Mucosa of gallbladder (tissue), 1 donor: ENCODE measurements around the gene OR2W3. TPM values are rescaled to one million over a fixed set of nuclear protein-coding genes. Genes with fewer than 3 reads are reported as not detected.

ENCODE experiments used
- DNase-seq: peaks from one replicate; pipeline ENCODE4 v3.0.0-alpha.2; 2020; ENCODE audit warnings: low spot score
- total RNA-seq: library from RNA; stranded (reverse); gene quantifications from one replicate; pipeline ENCODE4 v1.2.1, GENCODE V29; 2021
- donor health status: DM: no; HTN: no; CAD: no.

OR2W3 gene
- 0.66 TPM for total RNA-seq

DNA sequence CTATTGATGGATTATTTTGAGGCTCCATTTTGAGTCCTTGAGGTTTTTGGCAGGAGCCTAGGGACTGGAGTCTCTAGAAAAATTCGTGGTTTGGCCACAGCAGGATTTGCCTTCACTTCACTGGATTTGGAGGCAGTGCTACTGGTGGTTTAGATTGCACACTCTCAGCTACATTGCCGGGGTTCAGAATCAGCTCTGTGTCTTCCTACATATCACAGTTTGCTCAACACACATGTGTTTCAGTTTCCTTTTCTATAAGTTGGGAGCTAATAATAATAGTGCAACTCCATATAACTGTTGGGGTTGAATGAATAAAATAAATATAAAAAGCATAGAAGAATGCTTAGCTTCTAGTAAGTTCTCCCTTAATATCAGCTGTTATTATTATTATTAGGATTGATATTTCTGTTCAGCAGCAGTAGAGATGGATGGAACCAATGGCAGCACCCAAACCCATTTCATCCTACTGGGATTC is at the start of gene OR2W3:
OR2W3 (plus strand) TSS at position 425 of the 475 bp plus-strand sequence; CDS start at position 425, 0 bp downstream.
- DNase-seq = no peak

GRCh38 chr1:247845693-247846017 is 49.7 kb upstream of the OR2W3 start:
- no peak for DNase-seq

DNA sequence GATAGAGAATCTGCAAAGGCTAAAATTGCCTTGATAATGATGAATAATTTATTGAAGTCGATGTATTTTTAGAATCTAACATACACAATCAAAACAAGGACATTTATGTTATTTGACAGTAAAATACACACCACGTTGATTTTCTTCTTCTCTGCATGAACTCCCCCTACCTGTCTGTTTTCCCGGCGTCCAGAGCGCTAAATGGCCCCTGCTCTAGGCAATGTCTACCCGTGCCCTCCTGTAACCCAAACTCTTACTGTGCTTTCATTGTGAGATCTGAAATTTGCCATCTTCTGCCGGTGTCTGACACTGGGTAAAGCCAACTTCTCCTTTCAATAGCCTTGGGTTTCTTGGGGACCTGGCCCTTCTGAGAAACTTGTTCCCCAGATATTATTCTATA is 47.0 kb upstream of the OR2W3 start:
- DNase-seq = no peak

- DNase-seq = no peak
Measured at GRCh38 chr1:247849616-247850015, 45.8 kb upstream of the OR2W3 start.

DNA sequence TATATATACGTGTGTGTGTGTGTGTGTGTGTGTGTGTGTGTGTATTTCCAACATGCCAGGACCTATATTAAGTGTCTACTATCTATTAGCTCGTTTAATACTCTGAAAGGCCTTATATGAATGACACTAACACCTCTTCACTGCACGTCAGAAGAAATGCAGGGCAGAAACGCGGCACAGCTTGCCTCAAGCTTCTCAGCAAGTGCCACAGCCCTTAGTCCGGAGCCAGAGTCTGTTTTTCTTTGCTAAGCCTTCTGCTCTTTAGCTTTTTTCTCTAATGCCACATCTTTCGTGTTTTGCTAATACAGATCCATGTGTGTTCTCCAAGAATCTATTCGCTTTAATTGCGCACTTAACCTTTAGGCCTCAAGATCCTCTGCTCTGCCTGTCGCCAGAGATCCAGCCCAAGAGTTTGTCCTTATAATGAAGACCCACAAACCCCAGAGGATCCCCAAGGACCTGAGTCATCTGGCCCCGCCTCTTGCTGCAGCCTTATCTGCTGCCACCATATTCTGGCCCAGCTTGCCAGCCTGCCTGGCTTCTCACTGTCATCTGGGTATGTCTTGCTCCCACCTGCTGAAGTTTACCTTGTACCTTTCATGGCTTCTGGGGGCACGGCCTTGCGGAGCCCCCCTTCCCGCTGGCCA is 40.4 kb upstream of the OR2W3 start:
- DNase-seq = no peak

DNA sequence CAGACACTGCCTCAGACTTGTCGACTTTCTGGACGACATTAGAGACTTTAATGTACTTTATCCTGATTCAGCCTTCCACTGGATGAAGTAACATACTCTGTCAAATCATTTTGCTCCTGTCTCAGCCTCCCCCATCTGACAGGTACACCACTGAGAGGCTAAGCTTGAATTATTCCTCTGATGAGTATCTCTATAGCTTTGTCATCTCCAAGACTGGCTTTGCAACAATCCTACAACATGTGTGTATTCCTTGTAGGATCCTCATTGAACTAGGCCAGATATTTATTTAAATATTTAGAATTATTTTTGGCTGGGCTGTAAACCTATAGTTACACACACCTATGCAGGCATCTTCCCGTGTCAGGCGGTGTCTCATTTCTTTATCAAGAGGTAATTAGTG is 39.5 kb upstream of the OR2W3 start:
- no peak for DNase-seq

GRCh38 chr1:247857069-247857984 is 38.1 kb upstream of the OR2W3 start, which contains the start of gene TRIM58:
TRIM58 (plus strand) TSS chr1:247857187; CDS start chr1:247857247, 60 bp downstream.
- DNase-seq = no peak

- DNase-seq = no peak
Measured at GRCh38 chr1:247857985-247858619, 37.3 kb upstream of the OR2W3 start.

GRCh38 chr1:247862756-247863155 is 32.6 kb upstream of the OR2W3 start:
- no peak for DNase-seq

- DNase-seq = no peak
Measured at GRCh38 chr1:247864644-247865043, 30.7 kb upstream of the OR2W3 start.

DNA sequence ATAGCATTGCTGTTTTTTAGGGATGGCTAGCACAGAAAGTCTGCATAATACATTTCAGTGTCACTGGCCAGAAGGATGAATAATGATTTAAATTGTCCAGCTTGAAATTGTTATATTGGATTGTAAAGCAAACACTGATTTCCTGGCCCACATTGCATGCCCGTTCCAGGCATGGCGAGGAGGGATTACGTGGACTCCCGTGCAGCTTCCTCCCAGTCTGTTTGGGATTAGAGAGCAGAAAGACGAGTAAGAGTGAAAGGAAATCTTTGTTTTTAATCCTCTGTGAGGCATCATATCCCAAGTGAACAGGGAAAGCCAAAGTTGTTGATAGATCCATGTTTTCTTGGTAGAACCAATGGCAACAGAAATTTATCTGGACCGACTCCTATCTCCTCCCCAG is 30.0 kb upstream of the OR2W3 start:
- no peak for DNase-seq

DNA sequence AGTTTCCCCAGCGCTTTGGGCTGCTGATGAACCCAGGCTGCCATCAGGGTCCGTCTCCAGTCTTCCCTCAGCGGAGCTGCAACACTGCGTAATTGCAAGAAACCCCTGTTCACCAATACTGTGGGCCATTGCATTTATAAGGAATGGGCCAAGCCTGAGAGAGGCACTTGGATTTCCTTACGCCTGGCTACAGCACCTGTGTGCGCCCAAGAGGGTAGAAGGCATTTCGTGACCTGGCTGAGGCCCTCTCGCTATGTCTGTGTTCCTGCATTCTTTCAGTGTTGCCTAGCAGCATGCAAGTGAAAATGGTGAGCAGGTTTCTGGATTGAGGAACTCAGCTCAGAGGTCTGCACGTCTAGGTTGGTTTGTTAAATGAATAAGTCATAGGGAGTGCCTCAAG is 12.0 kb upstream of the OR2W3 start:
- no peak for DNase-seq

DNA sequence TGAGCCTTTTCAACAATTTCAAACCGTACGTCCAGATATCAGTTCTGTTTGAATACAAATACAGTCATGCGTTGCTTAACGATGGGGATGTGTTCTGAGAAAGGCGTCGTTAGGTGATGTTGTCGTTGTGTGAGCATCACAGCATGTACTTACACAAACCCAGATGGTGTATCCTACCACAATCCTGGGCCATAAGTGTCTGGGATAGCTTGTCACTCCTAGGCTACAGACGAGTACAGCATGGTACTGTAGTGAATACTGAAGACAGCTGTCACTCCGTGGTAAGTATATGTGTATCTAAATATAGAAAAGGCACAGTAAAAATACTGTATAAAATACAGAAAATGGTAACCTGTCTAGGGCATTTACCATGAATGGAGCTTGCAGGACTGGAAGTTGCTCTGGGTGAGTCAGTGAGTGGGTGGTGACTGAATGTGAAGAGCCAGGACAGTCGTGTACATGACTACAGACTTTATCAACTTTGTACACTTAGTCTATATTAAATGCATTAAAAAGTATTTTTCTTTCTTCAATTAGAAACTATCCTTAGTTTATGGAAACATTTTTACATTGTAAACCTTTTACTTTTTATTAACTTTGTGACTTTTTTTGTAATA is 10.5 kb upstream of the OR2W3 start:
- no peak for DNase-seq

DNA sequence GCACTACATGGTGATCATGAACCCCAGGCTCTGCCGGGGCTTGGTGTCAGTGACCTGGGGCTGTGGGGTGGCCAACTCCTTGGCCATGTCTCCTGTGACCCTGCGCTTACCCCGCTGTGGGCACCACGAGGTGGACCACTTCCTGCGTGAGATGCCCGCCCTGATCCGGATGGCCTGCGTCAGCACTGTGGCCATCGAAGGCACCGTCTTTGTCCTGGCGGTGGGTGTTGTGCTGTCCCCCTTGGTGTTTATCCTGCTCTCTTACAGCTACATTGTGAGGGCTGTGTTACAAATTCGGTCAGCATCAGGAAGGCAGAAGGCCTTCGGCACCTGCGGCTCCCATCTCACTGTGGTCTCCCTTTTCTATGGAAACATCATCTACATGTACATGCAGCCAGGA is 589 bp downstream of the OR2W3 start:
- DNase-seq = no peak

DNA sequence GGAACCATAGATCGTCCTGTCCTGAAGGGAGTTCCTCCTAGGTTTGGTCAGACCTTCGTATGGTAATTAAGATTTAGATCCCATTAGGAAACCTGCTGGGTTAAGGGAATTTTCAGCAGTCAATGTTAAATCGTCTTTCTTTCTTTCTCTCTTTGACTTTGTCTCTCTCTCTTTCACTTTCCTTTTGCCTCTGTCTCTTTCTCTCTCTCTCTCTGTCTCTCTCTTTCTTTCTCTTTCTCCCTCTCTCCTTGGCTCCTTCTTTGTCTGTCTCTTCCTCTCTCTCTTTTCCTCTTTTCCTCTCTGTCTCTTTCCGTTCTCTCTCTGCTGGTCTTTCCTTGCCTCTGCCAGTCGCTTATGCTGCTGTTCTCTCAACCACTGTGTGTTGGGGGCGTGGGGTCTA is 8.7 kb downstream of the OR2W3 start:
- no peak for DNase-seq

DNA sequence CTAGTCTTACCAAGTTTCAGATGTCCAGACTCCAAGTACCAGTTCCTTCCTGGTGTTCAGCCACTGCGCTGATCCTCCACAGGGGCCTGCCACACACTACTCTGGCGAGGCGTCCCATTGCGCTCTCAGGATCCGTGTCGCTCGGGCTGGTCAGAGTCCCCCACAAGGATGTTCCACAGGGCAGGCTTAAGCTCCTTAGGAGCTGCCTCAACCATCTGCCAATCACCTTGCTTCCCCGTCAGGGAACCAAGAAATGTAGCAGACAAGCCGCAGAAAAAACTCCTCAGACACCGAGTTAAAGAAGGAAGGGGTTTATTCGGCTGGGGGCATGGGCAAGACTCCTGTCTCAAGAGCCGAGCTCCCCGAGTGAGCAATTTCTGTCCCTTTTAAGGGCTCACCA is 9.8 kb downstream of the OR2W3 start:
- no peak for DNase-seq

DNA sequence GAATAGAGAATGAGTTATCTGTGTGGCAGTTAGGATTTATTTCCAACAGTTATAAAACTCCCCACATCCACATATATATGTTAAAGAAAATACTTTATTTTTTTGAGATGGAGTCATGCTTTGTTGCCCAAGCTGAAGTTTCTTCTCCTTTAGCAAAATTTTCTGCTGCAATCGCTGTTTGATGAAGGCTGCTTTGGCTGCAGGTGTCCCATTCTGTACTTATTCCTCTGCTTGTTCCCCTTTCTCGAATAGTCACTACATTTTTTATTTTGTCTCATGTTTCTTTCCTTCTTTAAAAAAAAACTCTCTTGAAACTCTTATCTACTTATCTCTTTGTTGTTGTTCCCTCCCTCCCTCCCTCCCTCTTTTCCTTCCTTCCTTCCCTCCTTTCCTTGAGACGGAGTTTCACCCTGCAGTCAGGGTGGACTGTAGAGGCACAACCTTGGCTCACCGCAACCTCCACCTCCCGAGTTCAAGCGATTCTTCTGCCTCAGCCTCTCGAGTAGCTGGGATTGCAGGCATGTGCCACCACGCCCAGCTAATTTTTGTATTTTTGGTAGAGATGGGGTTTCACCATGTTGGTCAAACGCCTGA is 10.6 kb downstream of the OR2W3 start:
- DNase-seq = no peak

DNA sequence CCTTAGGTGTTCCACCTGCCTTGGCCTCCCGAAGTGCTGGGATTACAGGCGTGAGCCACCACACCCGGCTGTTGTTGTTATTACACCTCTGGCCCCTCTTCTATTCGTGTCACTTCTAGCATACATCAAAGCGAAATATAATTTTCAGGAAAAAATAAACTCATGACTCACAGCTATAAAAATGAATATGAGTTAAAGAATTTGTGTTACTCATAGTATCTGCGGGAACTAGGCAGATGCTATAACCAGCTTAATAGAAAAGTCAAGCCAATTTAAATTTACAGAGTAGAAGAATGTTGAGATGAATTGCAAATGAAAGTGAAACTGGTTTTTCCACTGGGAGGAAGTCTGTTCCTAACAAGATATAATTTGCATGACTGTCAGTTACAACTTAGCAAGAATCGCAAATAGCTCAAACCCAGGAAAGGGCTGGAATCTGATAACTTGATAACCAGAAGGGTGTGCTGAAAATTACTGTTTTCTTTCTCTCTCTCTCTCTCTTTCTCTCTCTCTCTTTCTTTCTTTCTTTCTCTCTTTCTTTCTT is 11.2 kb downstream of the OR2W3 start:
- no peak for DNase-seq

DNA sequence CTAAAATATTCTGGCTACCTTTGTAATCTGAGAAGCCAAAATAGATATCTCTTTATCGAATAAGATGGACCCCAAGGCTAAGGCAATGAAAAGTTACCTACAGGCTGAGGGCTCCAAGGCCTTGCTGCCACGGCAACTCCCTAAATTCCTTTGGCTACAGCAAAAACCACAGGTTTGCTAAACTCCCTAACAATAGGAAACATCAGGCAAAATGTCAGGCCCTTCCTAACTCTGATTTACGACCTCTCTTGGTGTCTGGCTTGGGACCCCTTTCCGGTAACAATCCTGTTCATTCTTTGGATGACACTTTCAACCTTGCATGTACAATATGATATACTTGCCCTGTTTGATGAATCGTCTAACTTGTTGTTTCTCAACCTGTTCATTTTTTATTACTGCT is 13.4 kb downstream of the OR2W3 start:
- DNase-seq = no peak

- DNase-seq = no peak
Measured at GRCh38 chr1:247913786-247914185, 18.4 kb downstream of the OR2W3 start.

- DNase-seq = no peak
Measured at GRCh38 chr1:247914941-247915662, 19.7 kb downstream of the OR2W3 start.
